MM.1S (cell line): Measurements from ENCODE around the gene SYCN.

Source experiments
- DNase-seq: peaks from one replicate; pipeline ENCODE4 v3.0.0-alpha.2; 2015
- H2AFZ ChIP-seq: fragments of 300-600 bp; sonication (generic); 2 replicates; pipeline ENCODE4 v1.6.0; 2016; ENCODE audit warnings: antibody characterized with exemption, low read length
- H3F3A ChIP-seq: fragments of 300-600 bp; sonication (generic); 2 replicates; pipeline ENCODE4 v1.6.1; 2016; ENCODE audit warnings: mild to moderate bottlenecking, antibody characterized with exemption, low read length, moderate library complexity, mixed read lengths; ENCODE audit not compliant: insufficient read depth
- H3K27ac ChIP-seq: fragments of 300-600 bp; sonication (generic); 2 replicates; pipeline ENCODE4 v1.5.1; 2016; ENCODE audit warnings: mild to moderate bottlenecking, low read length
- H3K27me3 ChIP-seq: fragments of 300-600 bp; sonication (generic); replicated peaks from 2 replicates; pipeline ENCODE4 v1.6.0; 2016; ENCODE audit warnings: low read length; ENCODE audit not compliant: insufficient read depth
- H3K36me3 ChIP-seq: fragments of 300-600 bp; sonication (generic); replicated peaks from 2 replicates; pipeline ENCODE4 v1.6.1; 2016; ENCODE audit warnings: mild to moderate bottlenecking, low read length, mixed read lengths; ENCODE audit not compliant: insufficient read depth
- H3K4me1 ChIP-seq: fragments of 300-600 bp; sonication (generic); 2 replicates; pipeline ENCODE4 v1.6.1; 2016; ENCODE audit warnings: low read length, mixed read lengths
- H3K4me2 ChIP-seq: fragments of 300-600 bp; sonication (generic); 2 replicates; pipeline ENCODE4 v1.6.0; 2016; ENCODE audit warnings: low read depth, low read length
- H3K4me3 ChIP-seq: fragments of 300-600 bp; sonication (generic); 2 replicates; pipeline ENCODE4 v1.5.1; 2016; ENCODE audit warnings: low read length, mixed read lengths
- H3K79me2 ChIP-seq: fragments of 300-600 bp; sonication (generic); 2 replicates; pipeline ENCODE4 v1.6.1; 2016; ENCODE audit warnings: mixed run types, low read length, mixed read lengths
- H3K9ac ChIP-seq: fragments of 300-600 bp; sonication (generic); 2 replicates; pipeline ENCODE4 v1.6.1; 2016; ENCODE audit warnings: low read length, mixed read lengths
- H3K9me2 ChIP-seq: fragments of 300-600 bp; sonication (generic); replicated peaks from 2 replicates; pipeline ENCODE4 v1.6.1; 2016; ENCODE audit warnings: mild to moderate bottlenecking, low read length, mixed read lengths; ENCODE audit not compliant: insufficient read depth
- H3K9me3 ChIP-seq: fragments of 300-600 bp; sonication (generic); replicated peaks from 2 replicates; pipeline ENCODE4 v1.6.1; 2016; ENCODE audit warnings: mild to moderate bottlenecking, low read length, mixed read lengths; ENCODE audit not compliant: insufficient read depth
- H4K20me1 ChIP-seq: fragments of 300-600 bp; sonication (generic); 2 replicates; pipeline ENCODE4 v1.6.1; 2016; ENCODE audit warnings: mild to moderate bottlenecking, low read length, moderate library complexity, mixed read lengths; ENCODE audit not compliant: insufficient read depth
- EZH2 ChIP-seq: fragments of 300-600 bp; sonication (generic); optimal IDR thresholded peaks from 2 replicates; pipeline ENCODE3; 2017; ENCODE audit warnings: low read depth, mild to moderate bottlenecking, antibody characterized with exemption, low read length, mixed read lengths
- EZH2phosphoT487 ChIP-seq: fragments of 300-600 bp; sonication (generic); IDR thresholded peaks from 2 replicates; pipeline ENCODE4 v1.6.1; 2018; ENCODE audit warnings: antibody characterized with exemption, low read length
- TF ChIP-seq, protein P1 (sequence below): fragments of 300-600 bp; sonication (generic); IDR thresholded peaks from 2 replicates; pipeline ENCODE4 v1.5.1; 2016; ENCODE audit warnings: antibody characterized with exemption, low read length, mixed read lengths

SYCN gene

DNA sequence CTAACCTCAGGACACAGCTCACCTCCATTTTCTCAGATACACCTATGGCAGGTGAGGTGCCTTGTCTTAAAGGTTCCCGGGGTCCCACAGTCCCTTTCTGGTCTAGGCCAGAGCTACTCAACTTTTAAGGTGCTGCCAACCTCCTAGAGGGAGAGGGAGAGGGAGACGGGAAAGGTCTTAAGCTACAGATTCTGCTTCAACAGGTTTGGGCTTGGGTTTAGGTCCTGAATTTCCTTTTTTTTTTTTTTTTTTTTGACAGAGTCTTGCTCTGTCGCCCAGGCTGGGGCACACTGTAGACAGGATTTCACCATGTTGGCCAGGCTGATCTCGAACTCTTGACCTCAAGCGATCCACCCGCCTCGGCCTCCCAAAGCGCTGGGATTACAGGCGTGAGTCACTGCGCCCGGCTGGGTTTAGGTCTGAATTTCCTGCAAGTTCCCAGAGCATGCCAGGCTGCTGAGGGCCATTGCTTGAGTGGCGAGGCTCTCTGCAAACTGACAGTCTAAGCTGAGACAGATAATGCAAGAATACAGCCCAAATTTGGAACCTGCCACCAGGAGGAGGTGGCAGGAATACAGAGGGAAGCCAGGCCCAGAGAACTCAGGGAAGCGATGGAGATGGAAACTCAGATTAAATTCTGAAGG, 7.8 kb upstream of the SYCN start:
- H3K79me2 ChIP-seq = no peaks in the 10 kb centered on the region
- no peak overlapping the region for H3K27ac ChIP-seq
- H4K20me1 ChIP-seq = no peaks in the 10 kb centered on the region
- no peaks in the 10 kb centered on the region for H3K9me2 ChIP-seq
- no peak overlapping the region for H3K9ac ChIP-seq
- no peaks in the 10 kb centered on the region for H3K9me3 ChIP-seq
- TF ChIP-seq EZH2 = no peak
- TF ChIP-seq, protein P1, sequence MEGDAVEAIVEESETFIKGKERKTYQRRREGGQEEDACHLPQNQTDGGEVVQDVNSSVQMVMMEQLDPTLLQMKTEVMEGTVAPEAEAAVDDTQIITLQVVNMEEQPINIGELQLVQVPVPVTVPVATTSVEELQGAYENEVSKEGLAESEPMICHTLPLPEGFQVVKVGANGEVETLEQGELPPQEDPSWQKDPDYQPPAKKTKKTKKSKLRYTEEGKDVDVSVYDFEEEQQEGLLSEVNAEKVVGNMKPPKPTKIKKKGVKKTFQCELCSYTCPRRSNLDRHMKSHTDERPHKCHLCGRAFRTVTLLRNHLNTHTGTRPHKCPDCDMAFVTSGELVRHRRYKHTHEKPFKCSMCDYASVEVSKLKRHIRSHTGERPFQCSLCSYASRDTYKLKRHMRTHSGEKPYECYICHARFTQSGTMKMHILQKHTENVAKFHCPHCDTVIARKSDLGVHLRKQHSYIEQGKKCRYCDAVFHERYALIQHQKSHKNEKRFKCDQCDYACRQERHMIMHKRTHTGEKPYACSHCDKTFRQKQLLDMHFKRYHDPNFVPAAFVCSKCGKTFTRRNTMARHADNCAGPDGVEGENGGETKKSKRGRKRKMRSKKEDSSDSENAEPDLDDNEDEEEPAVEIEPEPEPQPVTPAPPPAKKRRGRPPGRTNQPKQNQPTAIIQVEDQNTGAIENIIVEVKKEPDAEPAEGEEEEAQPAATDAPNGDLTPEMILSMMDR = no peak
- no peak for TF ChIP-seq EZH2phosphoT487
- no peak overlapping the region for H3K4me2 ChIP-seq
- H3K4me1 ChIP-seq = no peaks in the 10 kb centered on the region
- no peak overlapping the region for H3K4me3 ChIP-seq
- no peaks in the 10 kb centered on the region for H3F3A ChIP-seq
- DNase-seq = no peak
- no peak overlapping the region for H2AFZ ChIP-seq
- no peaks in the 10 kb centered on the region for H3K36me3 ChIP-seq
- H3K27me3 ChIP-seq = peaks cover 55% of the 10 kb centered on the region

DNA sequence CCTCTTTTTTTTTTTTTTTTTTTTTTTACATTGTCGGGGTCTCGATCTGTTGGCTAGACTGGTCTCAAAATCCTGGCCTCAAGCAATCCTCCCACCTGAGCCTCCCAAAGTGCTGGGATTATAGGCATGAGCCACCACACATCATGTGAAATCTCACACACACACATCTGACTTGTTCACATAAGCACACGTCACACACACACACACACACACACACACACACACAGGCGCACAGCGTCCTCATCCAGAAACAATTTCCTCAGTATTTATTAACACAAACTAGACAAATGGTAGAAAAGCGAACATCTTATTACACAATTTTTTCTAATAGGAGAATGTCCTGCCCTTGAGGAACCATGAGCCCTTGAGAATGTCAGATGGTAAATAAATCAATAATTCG, 5.1 kb upstream of the SYCN start:
- Histone ChIP-seq H3K27me3 (peaks cover 60% of the 10 kb centered on the region), H3K9me3 (no peaks in the 10 kb centered on the region), H3K27ac (no peak overlapping the region), H3K4me2 (no peak overlapping the region), H4K20me1 (no peaks in the 10 kb centered on the region), H2AFZ (no peak overlapping the region), H3K79me2 (no peaks in the 10 kb centered on the region), H3K9me2 (no peaks in the 10 kb centered on the region), H3K9ac (no peak overlapping the region), H3K4me3 (no peak overlapping the region), H3K36me3 (no peaks in the 10 kb centered on the region), H3F3A (no peaks in the 10 kb centered on the region), H3K4me1 (no peaks in the 10 kb centered on the region)
- TF ChIP-seq EZH2phosphoT487 (no peak), EZH2 (no peak)
- TF ChIP-seq, protein P1 = no peak
- DNase-seq = no peak

DNA sequence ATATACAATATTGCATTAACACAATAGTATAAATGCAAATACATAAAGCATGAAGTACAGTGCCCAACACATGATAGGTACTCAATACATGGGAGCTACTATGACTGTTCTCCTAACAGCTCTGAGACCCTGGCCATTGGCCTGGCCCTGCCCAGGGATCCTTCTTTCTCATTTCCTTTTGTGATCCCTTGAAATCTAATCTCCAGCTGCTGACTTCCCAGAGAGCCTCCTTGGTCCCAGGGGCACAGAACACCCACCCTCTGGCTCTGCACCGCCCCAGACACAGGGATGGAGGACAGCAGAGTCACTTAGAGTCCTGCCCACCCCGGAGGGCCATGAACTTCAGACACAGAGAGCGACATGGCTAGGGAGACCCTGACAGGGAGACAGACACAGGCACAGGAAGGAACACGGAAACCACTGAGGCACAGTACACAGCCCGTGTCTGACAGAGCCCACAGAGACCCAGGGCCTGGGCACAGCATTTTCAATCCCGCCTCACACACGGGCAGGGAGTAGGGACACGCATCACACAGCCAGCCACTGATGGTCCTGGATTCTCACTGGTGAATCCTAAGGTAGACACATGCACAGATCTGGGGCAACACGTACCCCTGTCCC, 4.2 kb upstream of the SYCN start:
- TF ChIP-seq, protein P1 = no peak
- TF ChIP-seq EZH2phosphoT487 (no peak), EZH2 (no peak)
- no peaks in the 10 kb centered on the region for H3F3A ChIP-seq
- DNase-seq = no peak
- H4K20me1 ChIP-seq = no peaks in the 10 kb centered on the region
- no peaks in the 10 kb centered on the region for H3K9me2 ChIP-seq
- H3K4me3 ChIP-seq = no peak overlapping the region
- H3K27me3 ChIP-seq = peaks cover 70% of the 10 kb centered on the region
- H2AFZ ChIP-seq = no peak overlapping the region
- H3K4me1 ChIP-seq = no peaks in the 10 kb centered on the region
- H3K9me3 ChIP-seq = no peaks in the 10 kb centered on the region
- no peaks in the 10 kb centered on the region for H3K36me3 ChIP-seq
- no peak overlapping the region for H3K9ac ChIP-seq
- H3K27ac ChIP-seq = no peak overlapping the region
- H3K4me2 ChIP-seq = no peak overlapping the region
- H3K79me2 ChIP-seq = no peaks in the 10 kb centered on the region
